GM18951 (cell line): ENCODE measurements around the gene FAM234B.

Source experiments
- POLR2A ChIP-seq: IDR thresholded peaks from 4 replicates; pipeline ENCODE4 v1.6.1; 2011; ENCODE audit warnings: mild to moderate bottlenecking; ENCODE audit not compliant: insufficient read length, insufficient read depth; ENCODE audit errors: extremely low read depth
- in situ Hi-C: fragments of 300-500 bp; cut with MboI; formaldehyde crosslinking; loops from one replicate; pipeline ENCODE4 v1.12.0; 2022; ENCODE audit warnings: low sequenced_read_pairs, mixed read lengths, inconsistent platforms; ENCODE audit not compliant: unreplicated experiment

The FAM234B gene

DNA sequence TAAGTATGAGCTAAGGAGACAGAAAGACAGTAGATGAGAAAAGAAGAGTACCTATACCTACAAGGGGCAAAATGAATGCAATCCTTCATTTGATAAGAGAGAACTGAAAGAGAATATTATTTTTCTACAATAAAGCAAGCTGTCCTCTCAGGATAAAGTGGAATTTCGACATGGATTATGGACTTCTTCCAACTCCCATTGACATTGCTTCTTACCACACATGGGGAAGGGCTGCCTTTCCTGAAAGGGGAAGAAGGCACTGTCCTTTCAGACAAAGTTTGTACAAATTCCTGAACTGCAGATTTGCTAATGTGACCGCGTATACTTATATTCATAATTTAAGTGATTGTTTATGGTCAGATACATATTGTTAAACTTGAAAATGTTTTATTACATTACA lies 39.8 kb upstream of the FAM234B start:
- in situ Hi-C loops: no loop called here
- no peak for TF ChIP-seq POLR2A

DNA sequence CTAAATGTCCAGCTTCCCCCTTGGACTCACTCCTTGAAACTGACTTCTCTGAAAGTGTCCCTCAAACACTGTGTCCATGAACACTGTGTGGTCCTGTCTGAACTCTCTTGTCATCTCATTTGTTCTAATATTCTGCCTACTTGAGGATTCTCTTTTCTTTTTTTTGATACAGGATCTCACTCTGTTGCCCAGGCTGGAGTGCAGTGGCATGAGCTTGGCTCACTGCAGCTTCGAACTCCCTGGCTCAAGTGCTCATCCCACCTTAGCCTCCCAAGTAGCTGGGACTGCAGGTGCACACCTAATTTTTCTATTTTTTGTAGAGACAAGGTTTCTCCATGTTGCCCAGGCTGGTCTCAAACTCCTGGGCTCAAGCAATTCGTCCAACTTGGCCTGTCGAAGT lies 39.2 kb upstream of the FAM234B start:
- no peak for TF ChIP-seq POLR2A

DNA sequence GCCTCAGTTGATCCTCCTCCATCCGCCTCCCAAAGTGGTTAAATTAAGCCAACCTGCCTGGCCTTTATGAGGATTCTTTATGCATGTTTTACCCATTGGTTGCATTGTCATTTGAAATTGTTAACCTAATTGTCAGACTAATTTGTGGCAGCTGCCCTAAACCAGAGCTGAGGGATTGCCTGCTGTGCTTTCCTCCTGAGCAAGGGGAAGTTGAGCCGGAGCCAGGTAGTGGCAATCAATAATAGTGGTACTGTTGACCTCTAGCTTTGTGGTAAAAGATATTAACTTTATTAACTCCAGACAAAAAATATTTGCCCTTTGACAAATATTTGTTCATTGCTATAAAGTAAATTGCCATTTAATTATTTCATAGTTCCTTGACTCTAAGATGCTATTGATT lies 38.5 kb upstream of the FAM234B start:
- no peak for TF ChIP-seq POLR2A
- in situ Hi-C loops: no loop called here

More for the DNA sequence above, 39.2 kb upstream of the FAM234B start:
- in situ Hi-C loops: no loop called here

DNA sequence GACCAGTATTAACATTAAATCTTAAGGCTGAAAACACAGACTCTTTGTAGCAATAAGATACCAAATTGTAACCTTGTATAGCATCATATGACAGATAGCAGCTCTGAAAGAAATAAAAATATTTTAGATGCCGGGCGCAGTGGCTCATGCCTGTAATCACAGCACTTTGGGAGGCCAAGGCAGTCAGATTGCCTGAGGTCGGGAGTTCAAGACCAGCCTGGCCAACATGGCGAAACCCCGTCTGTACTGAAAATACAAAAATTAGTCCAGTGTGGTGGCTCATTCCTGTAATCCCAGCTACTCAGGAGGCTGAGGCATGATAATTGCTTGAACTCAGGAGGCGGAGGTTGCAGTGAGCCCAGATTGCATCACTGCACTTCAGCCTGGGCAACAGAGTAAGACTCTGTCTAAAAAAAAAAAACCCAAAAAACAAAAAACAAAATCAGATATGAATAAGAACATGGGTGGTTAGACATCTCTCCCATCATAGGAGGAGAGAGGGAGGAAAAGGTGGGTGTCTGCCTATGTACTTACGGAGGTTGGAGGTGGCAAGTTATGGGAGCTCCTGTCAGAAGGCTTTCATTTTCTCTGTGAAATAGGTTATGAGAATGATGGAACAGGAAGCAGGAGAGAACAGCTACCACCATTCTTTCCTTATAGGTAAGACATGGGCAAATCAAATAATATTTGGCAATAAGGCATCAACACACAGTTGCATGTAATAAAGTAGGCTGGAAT lies 36.5 kb upstream of the FAM234B start:
- in situ Hi-C loops: no loop called here

DNA sequence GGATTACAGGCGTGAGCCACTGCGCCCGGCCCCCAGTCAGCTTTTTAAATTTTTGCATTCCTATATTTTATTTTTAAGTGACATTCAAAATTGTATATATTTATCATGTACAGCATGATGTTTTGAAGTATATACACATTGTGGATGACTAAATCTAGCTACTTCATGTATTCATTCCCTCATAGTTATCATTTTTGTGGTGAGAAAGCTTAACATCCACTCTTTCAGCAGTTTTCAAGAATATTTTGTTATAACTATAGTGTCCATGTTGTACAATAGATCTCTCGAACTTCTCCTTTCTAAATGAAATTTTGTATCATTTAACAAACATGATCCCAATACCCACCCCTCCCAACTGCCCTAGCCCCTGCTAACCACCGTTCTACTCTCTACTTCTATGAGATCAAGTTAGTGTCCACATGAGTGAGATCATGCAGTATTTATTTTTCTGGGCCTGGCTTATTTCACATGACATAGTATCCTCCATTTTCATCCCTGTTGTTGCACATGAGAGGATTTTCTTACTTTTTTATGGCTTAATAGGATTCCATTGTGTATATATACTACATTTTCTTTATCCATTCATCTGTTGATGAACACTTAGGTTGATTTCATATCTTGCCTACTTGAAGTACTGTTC lies 35.3 kb upstream of the FAM234B start:
- in situ Hi-C loops: no loop called here
- no peak for TF ChIP-seq POLR2A

More for the DNA sequence above, 36.5 kb upstream of the FAM234B start:
- no peak for TF ChIP-seq POLR2A

DNA sequence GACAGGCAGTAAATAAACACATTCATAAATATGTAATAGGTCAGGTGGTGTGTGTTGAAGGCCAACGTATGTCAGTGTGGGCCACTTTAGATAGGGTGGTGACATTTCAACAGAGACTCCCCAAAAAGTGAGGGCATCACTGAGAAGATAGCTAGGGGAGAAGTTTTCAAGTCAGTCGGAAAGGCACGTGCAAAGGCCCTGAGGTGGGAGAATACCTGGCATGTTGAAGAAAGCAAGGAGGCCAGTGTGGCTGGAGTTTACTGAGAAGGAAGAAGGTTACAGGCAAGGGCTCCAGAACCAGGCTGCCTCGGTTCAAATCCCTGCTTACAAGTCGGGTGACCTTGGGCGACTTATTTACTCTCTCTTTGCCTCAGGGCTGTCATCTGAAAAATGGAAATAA lies 33.1 kb upstream of the FAM234B start:
- in situ Hi-C loops: no loop called here
- TF ChIP-seq POLR2A: no peak

DNA sequence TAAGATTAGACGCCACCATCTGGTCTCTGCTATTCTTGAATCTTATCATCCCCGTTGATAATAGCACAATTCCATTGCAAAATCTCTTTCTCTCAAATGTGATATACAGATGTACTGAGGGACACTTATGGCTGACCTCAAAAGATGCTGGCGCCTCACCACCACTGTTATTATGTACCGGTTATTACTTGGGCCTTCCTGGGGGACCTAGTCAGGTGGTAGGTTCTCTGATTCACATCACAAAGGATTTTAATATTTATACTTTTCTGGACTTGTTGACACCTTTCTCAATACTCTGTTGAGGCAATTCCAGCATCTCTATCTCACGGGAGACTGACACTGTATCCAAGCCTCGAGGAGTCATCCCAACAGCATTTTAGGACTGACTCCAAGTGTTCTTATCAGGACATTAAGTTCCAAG lies 21.3 kb upstream of the FAM234B start:
- in situ Hi-C loops: no loop called here
- no peak for TF ChIP-seq POLR2A

DNA sequence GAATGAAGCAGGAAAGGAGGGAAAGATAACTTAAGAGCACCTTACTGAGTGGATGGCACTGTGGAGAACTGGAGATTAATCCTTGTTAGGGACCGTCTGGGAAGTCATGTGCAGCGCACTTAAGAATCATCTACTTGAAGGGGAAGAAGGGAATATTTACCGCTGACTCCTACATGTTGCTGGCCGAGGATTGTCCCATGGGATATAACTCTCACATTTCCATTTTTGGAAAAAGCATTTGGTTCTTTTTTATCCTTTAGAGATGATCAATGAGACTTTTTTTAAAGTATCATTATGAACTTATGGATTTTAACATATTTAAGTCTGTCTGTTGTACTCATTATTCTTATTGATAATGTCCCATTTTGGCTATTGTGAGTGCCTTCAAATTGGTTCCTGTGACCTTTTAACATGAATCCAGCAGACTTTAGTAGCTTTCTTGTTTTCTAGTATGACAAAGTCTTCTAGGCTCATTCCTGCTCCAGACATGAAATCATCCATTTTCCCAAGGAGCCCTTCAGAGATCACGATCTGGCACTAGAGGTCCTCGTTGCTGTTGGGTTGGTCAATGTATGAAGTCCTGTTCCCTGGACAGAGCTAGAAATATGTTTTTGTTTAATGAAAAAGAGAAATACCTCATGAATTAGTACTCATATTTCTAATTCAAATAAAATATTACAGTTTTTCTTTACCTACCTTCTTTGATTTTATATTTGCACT lies 20.2 kb upstream of the FAM234B start:
- in situ Hi-C loops: no loop called here
- no peak for TF ChIP-seq POLR2A

DNA sequence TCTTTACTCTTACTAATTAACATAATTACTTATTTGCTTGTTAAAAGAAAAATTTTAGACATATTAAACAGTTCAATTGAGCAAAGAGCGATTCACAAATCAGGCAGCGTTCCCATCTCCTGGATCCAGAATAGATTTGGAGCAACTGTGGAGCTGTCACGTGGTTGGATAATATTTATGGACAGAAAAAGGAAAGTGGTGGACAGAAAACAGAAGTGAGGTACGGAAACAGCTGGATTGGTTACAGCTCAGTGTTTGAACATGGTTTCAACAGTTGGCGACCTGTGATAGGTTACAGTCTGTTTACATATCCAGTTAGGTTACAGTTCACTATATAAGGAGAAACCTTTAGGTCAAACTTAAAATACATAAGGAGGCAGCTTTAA lies 19.7 kb upstream of the FAM234B start:
- TF ChIP-seq POLR2A: no peak
- in situ Hi-C loops: no loop called here

DNA sequence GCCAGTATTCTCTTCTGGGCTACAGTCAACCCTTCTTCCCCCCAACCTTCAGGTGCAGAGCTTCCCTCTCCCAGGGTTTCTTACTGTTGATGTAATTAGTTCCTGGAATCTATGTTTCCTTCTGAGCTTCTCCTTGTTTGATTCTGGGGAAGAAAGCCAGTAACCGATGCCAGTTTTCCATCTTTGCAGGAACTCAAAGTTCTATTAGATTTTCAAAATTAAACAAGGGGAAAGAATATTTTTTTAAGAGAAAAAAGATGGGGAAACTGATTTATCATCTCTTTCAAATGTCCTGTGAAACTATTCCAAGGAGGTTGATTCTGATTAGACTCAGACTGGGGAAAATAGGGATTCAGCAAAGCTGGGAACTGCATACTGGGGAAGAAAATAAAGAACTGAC lies 17.9 kb upstream of the FAM234B start:
- no peak for TF ChIP-seq POLR2A
- in situ Hi-C loops: no loop called here

DNA sequence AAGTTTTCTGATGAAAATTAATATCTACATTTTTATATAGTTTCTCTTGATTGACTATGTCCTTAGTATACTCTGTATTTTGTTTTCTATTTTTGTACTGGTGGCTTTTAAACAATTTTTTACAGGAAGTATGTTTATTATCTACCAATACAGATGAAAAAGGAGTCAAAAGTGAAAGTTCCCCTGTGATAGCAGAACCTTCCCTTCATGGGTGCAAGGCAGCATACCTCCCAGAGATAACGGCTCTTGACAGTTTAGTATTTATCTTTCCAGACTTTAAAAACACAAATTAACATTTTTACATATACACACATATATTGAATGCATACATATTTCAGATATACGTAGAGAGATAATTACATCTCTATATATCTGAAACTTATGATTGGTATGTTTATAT lies 17.1 kb upstream of the FAM234B start:
- TF ChIP-seq POLR2A: no peak
- in situ Hi-C loops: no loop called here

DNA sequence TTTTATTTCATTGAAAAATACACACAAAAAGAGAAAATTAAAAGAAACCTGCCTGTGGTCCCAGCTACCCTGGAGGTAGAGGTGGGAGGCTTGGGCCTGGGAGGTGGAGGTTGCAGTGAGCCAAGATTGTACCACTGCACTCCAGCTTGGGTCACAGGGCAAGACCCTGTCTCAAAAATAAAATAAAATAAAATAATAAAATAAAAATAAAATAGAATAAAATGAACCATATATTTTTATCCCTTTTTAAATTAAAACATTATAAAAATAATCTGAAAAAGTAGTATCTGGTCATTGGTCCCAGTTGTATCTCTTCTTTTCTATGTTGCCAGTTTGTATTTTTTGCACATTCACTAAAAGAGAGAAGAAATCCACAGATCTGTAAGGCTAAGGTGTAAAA lies 16.7 kb upstream of the FAM234B start:
- in situ Hi-C loops: no loop called here
- no peak for TF ChIP-seq POLR2A

DNA sequence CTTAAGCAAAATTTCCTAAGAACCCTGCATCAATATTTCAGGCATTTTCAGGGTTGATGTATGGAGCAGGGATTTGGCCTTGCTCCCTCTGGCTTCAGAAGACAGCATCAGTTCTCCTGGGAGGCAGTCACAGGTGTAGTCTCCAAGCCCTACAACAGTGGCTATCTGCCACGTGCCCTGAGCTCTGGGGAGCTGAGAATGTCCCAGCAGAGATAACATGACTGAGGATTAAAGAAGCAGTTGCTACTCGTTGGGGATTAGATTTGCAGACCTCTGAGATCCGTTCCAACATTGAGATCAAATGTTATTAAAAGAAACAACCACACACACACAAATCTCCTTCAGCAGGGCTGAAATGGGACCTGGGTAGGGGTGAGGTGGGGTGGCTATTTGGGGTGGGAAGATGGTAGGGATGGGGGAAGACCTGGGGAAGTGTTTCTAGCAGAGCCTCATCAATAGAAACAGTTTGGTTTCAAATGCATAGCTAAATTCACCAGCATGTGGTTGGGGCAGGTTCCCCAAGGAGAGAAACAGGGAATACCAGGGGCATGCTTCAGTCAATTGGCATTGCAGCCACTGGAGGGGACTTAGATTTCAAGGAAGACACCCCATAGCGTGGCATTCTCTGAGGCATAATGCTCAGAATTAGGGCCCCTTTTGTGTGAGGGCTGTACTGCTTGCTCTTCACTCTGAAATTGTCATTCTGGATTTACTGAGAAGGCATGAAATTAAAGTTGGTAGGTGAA lies 15.2 kb upstream of the FAM234B start:
- no peak for TF ChIP-seq POLR2A
- in situ Hi-C loops: no loop called here

DNA sequence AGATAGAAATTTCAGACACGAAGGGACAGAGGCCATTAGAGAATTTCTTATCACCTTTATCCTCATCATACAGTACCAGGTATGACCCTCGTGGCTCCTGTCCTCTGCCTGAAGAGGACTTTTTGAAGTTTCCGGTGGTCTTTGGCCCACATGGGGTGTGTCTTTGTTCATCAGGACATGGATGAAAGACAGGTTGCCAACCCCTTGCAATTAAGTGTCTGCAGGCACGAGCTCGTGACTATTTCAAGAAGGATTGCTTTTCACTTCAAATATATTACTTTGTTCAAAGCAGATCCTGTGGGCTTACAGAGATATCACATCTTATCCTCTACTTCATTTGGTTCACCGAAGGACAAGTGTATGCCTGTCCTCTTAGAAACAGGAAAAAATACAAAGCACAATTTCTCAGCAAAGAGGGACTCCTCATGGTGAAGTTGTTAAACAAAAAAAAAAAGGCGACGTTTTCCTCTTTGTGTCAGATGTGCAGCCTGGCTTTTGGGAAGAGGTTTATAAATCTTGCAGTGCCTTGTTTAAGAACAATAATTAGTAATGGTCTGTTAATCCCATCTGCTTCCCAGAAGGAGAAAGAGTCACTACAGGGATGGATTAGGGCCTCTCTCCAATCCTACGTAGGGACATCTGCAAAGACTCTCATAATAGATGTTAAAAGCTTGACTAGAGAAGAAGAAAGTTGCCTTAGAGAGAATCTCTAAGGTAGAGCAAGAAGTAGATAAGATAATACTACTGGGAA lies 13.5 kb upstream of the FAM234B start:
- in situ Hi-C loops: no loop called here
- no peak for TF ChIP-seq POLR2A
